HG03025 (cell line): ENCODE results near the gene NFX1.

Experiments
- ATAC-seq: cut with Tn5 transposase; IDR thresholded peaks from one replicate; pipeline ENCODE4 v1.9.1; 2021; ENCODE audit warnings: mild to moderate bottlenecking, moderate library complexity; ENCODE audit not compliant: unreplicated experiment, low FRiP score

Gene NFX1

GRCh38 chr9:33290247-33291030, at the start of gene NFX1:
NFX1 (plus strand) TSS chr9:33290516; CDS start chr9:33290573, 57 bp downstream.
- ATAC-seq: peak; percentile 85

GRCh38 chr9:33241298-33241697, 49.0 kb upstream of the NFX1 start:
- ATAC-seq: no peak

GRCh38 chr9:33242609-33243134, 47.6 kb upstream of the NFX1 start:
- ATAC-seq: no peak

GRCh38 chr9:33244137-33244784, 46.1 kb upstream of the NFX1 start:
- ATAC-seq: no peak

GRCh38 chr9:33245341-33245740, 45.0 kb upstream of the NFX1 start:
- no peak for ATAC-seq

- ATAC-seq: no peak
These were observed 44.0 kb upstream of the NFX1 start for GRCh38 chr9:33246269-33246860.

GRCh38 chr9:33248606-33249005, 41.7 kb upstream of the NFX1 start:
- no peak for ATAC-seq

GRCh38 chr9:33249087-33249658, 41.1 kb upstream of the NFX1 start:
- peak; percentile 65 for ATAC-seq

- ATAC-seq: no peak
These were observed 40.3 kb upstream of the NFX1 start for GRCh38 chr9:33249983-33250382.

- ATAC-seq: no peak
These were observed 39.8 kb upstream of the NFX1 start for GRCh38 chr9:33250458-33250995.

GRCh38 chr9:33254211-33254610, 36.1 kb upstream of the NFX1 start:
- ATAC-seq: no peak

- ATAC-seq: no peak
These were observed 35.3 kb upstream of the NFX1 start for GRCh38 chr9:33255014-33255413.

- no peak for ATAC-seq
These were observed 34.8 kb upstream of the NFX1 start for GRCh38 chr9:33255471-33255870.

- no peak for ATAC-seq
These were observed 34.1 kb upstream of the NFX1 start for GRCh38 chr9:33256236-33256635.

GRCh38 chr9:33257276-33257675, 33.0 kb upstream of the NFX1 start:
- ATAC-seq: no peak

- ATAC-seq: no peak
These were observed 29.9 kb upstream of the NFX1 start for GRCh38 chr9:33260372-33260771.

GRCh38 chr9:33263131-33264002, 26.9 kb upstream of the NFX1 start:
- ATAC-seq: no peak

GRCh38 chr9:33264003-33264472, 26.3 kb upstream of the NFX1 start:
- peak; percentile 32 for ATAC-seq

- ATAC-seq: peak; percentile 79
These were observed 25.7 kb upstream of the NFX1 start, which contains the start of the genes BAG1 and CHMP5 for GRCh38 chr9:33264473-33265177. BAG1 (minus strand) TSS chr9:33264708. CHMP5 (plus strand) TSS chr9:33265049; CDS start chr9:33265079, 30 bp downstream.
